ENCODE results near the gene SERGEF.

The SERGEF gene

GRCh38 chr11:17763244-17763643 lies 249.6 kb downstream of the SERGEF start:
- no peak overlapping the region for H3K4me3 Mint-ChIP-seq
- H3K27ac Mint-ChIP-seq, result no peak overlapping the region
- no peaks in the 10 kb centered on the region for H3K4me1 Mint-ChIP-seq (ENCODE audit: low read depth)
- no peaks in the 10 kb centered on the region for H3K27me3 Mint-ChIP-seq
- H3K36me3 Mint-ChIP-seq, result no peaks in the 10 kb centered on the region
- no peaks in the 10 kb centered on the region for H3K9me3 Mint-ChIP-seq (ENCODE audit: low read depth)

- no peak overlapping the region for H3K27ac Mint-ChIP-seq
- no peaks in the 10 kb centered on the region for H3K27me3 Mint-ChIP-seq
- no peaks in the 10 kb centered on the region for H3K36me3 Mint-ChIP-seq
- H3K4me3 Mint-ChIP-seq, result no peak overlapping the region
- H3K4me1 Mint-ChIP-seq (ENCODE audit: low read depth), result no peaks in the 10 kb centered on the region
- H3K9me3 Mint-ChIP-seq (ENCODE audit: low read depth), result no peaks in the 10 kb centered on the region
Measured at GRCh38 chr11:17762309-17762974, 250.4 kb downstream of the SERGEF start.

GRCh38 chr11:17760102-17761029 lies 252.5 kb downstream of the SERGEF start:
- no peaks in the 10 kb centered on the region for H3K4me1 Mint-ChIP-seq (ENCODE audit: low read depth)
- no peaks in the 10 kb centered on the region for H3K36me3 Mint-ChIP-seq
- H3K27me3 Mint-ChIP-seq, result no peaks in the 10 kb centered on the region
- H3K9me3 Mint-ChIP-seq (ENCODE audit: low read depth), result no peaks in the 10 kb centered on the region
- no peak overlapping the region for H3K27ac Mint-ChIP-seq
- no peak overlapping the region for H3K4me3 Mint-ChIP-seq

GRCh38 chr11:17755891-17756290 lies 257.0 kb downstream of the SERGEF start:
- Mint-ChIP-seq H3K36me3 (no peaks in the 10 kb centered on the region), H3K4me1 (ENCODE audit: low read depth) (no peaks in the 10 kb centered on the region), H3K27ac (no peak overlapping the region), H3K9me3 (ENCODE audit: low read depth) (no peaks in the 10 kb centered on the region), H3K27me3 (no peaks in the 10 kb centered on the region), H3K4me3 (no peak overlapping the region)

- Mint-ChIP-seq H3K9me3 (ENCODE audit: low read depth) (no peaks in the 10 kb centered on the region), H3K36me3 (no peaks in the 10 kb centered on the region), H3K4me3 (no peak overlapping the region), H3K4me1 (ENCODE audit: low read depth) (no peaks in the 10 kb centered on the region), H3K27me3 (no peaks in the 10 kb centered on the region), H3K27ac (no peak overlapping the region)
Measured at GRCh38 chr11:17753641-17754040, 259.2 kb downstream of the SERGEF start.

GRCh38 chr11:17753153-17753552 lies 259.7 kb downstream of the SERGEF start:
- Mint-ChIP-seq H3K27ac (no peak overlapping the region), H3K36me3 (no peaks in the 10 kb centered on the region), H3K9me3 (ENCODE audit: low read depth) (no peaks in the 10 kb centered on the region), H3K4me3 (no peak overlapping the region), H3K27me3 (no peaks in the 10 kb centered on the region), H3K4me1 (ENCODE audit: low read depth) (no peaks in the 10 kb centered on the region)

- Mint-ChIP-seq H3K4me1 (ENCODE audit: low read depth) (no peaks in the 10 kb centered on the region), H3K9me3 (ENCODE audit: low read depth) (no peaks in the 10 kb centered on the region), H3K27me3 (peaks cover 3% of the 10 kb centered on the region), H3K27ac (no peak overlapping the region), H3K36me3 (no peaks in the 10 kb centered on the region), H3K4me3 (no peak overlapping the region)
Measured at GRCh38 chr11:17752144-17752543, 260.7 kb downstream of the SERGEF start.

- Mint-ChIP-seq H3K4me3 (no peak overlapping the region), H3K9me3 (ENCODE audit: low read depth) (no peaks in the 10 kb centered on the region), H3K4me1 (ENCODE audit: low read depth) (no peaks in the 10 kb centered on the region), H3K36me3 (no peaks in the 10 kb centered on the region), H3K27ac (no peak overlapping the region), H3K27me3 (peaks cover 3% of the 10 kb centered on the region)
Measured at GRCh38 chr11:17751558-17751957, 261.3 kb downstream of the SERGEF start.

GRCh38 chr11:17750801-17751165 lies 262.1 kb downstream of the SERGEF start:
- H3K4me3 Mint-ChIP-seq, result no peak overlapping the region

GRCh38 chr11:17750013-17750800 lies 262.6 kb downstream of the SERGEF start:
- H3K4me1 Mint-ChIP-seq (ENCODE audit: low read depth), result no peaks in the 10 kb centered on the region
- H3K4me3 Mint-ChIP-seq, result no peak overlapping the region
- no peak overlapping the region for H3K27ac Mint-ChIP-seq
- H3K27me3 Mint-ChIP-seq, result peaks cover 3% of the 10 kb centered on the region
- no peaks in the 10 kb centered on the region for H3K36me3 Mint-ChIP-seq
- H3K9me3 Mint-ChIP-seq (ENCODE audit: low read depth), result no peaks in the 10 kb centered on the region

More at GRCh38 chr11:17750801-17751165, 262.1 kb downstream of the SERGEF start:
- peaks cover 3% of the 10 kb centered on the region for H3K27me3 Mint-ChIP-seq
- no peaks in the 10 kb centered on the region for H3K4me1 Mint-ChIP-seq (ENCODE audit: low read depth)
- H3K36me3 Mint-ChIP-seq, result no peaks in the 10 kb centered on the region
- H3K27ac Mint-ChIP-seq, result no peak overlapping the region
- H3K9me3 Mint-ChIP-seq (ENCODE audit: low read depth), result no peaks in the 10 kb centered on the region

- Mint-ChIP-seq H3K36me3 (no peaks in the 10 kb centered on the region), H3K9me3 (ENCODE audit: low read depth) (no peaks in the 10 kb centered on the region), H3K27me3 (peaks cover 4% of the 10 kb centered on the region)
Measured at GRCh38 chr11:17748761-17749721, 263.8 kb downstream of the SERGEF start.

GRCh38 chr11:17748044-17748443 lies 264.8 kb downstream of the SERGEF start:
- H3K4me3 Mint-ChIP-seq, result no peak overlapping the region
- H3K27ac Mint-ChIP-seq, result no peak overlapping the region
- H3K4me1 Mint-ChIP-seq (ENCODE audit: low read depth), result no peaks in the 10 kb centered on the region
- no peaks in the 10 kb centered on the region for H3K36me3 Mint-ChIP-seq
- H3K27me3 Mint-ChIP-seq, result peaks cover 4% of the 10 kb centered on the region
- H3K9me3 Mint-ChIP-seq (ENCODE audit: low read depth), result no peaks in the 10 kb centered on the region

More at GRCh38 chr11:17748761-17749721, 263.8 kb downstream of the SERGEF start:
- no peaks in the 10 kb centered on the region for H3K4me1 Mint-ChIP-seq (ENCODE audit: low read depth)
- no peak overlapping the region for H3K4me3 Mint-ChIP-seq
- no peak overlapping the region for H3K27ac Mint-ChIP-seq

- H3K9me3 Mint-ChIP-seq (ENCODE audit: low read depth), result no peaks in the 10 kb centered on the region
- no peaks in the 10 kb centered on the region for H3K4me1 Mint-ChIP-seq (ENCODE audit: low read depth)
- no peak overlapping the region for H3K27ac Mint-ChIP-seq
- H3K36me3 Mint-ChIP-seq, result no peaks in the 10 kb centered on the region
- H3K27me3 Mint-ChIP-seq, result peaks cover 4% of the 10 kb centered on the region
- H3K4me3 Mint-ChIP-seq, result no peak overlapping the region
Measured at GRCh38 chr11:17747131-17747955, 265.5 kb downstream of the SERGEF start.

All from activated naive CD8-positive, alpha-beta T cell (primary cell).